BLaER1 treated with 17β-estradiol and CSF1 and Interleukin-3, amounts not matched to agents 10 nM and 100 nM (cell line): Measurements from ENCODE around the gene MRFAP1L1.
A peak's percentile ranks its signal among the peaks of the same experiment; 100 is the strongest.

Experiments used
- H3K27ac ChIP-seq, 11 experiments: shearing (Covaris generic); formaldehyde crosslinking; 2 replicates each; pipeline ENCODE4 v1.8.1; 2022
- H3K27me3 ChIP-seq, 11 experiments: shearing (Covaris generic); formaldehyde crosslinking; 2 replicates each; pipeline ENCODE4 v1.8.1; 2022
- H3K36me3 ChIP-seq, 11 experiments: shearing (Covaris generic); formaldehyde crosslinking; 2 replicates each; pipeline ENCODE4 v1.8.1; 2022
- H3K4me1 ChIP-seq, 10 experiments: shearing (Covaris generic); formaldehyde crosslinking; 2 replicates each; pipeline ENCODE4 v1.8.1; 2022
- H3K4me2 ChIP-seq, 11 experiments: shearing (Covaris generic); formaldehyde crosslinking; 2 replicates each; pipeline ENCODE4 v1.8.1; 2022
- H3K4me3 ChIP-seq, 10 experiments: shearing (Covaris generic); formaldehyde crosslinking; 2 replicates each; pipeline ENCODE4 v1.8.1; 2022
- H3K9ac ChIP-seq, 11 experiments: shearing (Covaris generic); formaldehyde crosslinking; 2 replicates each; pipeline ENCODE4 v1.8.1; 2022
- H3K9me3 ChIP-seq, 11 experiments: shearing (Covaris generic); formaldehyde crosslinking; replicated peaks in 1 of 11; 2 replicates each; pipeline ENCODE4 v1.8.1; 2022
- H4K20me1 ChIP-seq, 11 experiments: shearing (Covaris generic); formaldehyde crosslinking; 2 replicates each; pipeline ENCODE4 v1.8.1; 2022
- Cebpa-rat ChIP-seq, 11 experiments: shearing (Covaris generic); IDR thresholded peaks; 2 replicates each; pipeline ENCODE4 v1.8.1; 2022

Gene MRFAP1L1

GRCh38 chr4:6751611-6752485, 42.2 kb upstream of the MRFAP1L1 start:
- H3K27ac ChIP-seq = peak overlapping the region; percentile 22 to 73 (median 64); a peak in 19 of 22 replicates
- 0 out of 22 replicates have a peak, but pooled peaks cover 0 to 3% (median 0%) of the 10 kb centered on the region in 11 experiments for H3K9me3 ChIP-seq
- no peaks in the 10 kb centered on the region for H3K36me3 ChIP-seq
- H3K27me3 ChIP-seq = no peaks in the 10 kb centered on the region
- H3K4me1 ChIP-seq = peaks cover 39 to 72% (median 53%) of the 10 kb centered on the region in 10 experiments
- H3K4me3 ChIP-seq = peak overlapping the region in 6 of 10 experiments; percentile 8 to 45 (median 40); a peak in 7 of 20 replicates
- peak overlapping the region; percentile 69 to 98 (median 82) for H3K4me2 ChIP-seq
- peak overlapping the region in 8 of 11 experiments; percentile 19 to 70 (median 57); a peak in 15 of 22 replicates for H3K9ac ChIP-seq
- H4K20me1 ChIP-seq = no peaks in the 10 kb centered on the region
- no peak for TF ChIP-seq Cebpa-rat (IDR thresholded peaks at IDR 0.05)

- peak overlapping the region in 7 of 11 experiments; percentile 19 to 70 (median 56); a peak in 5 of 22 replicates for H3K9ac ChIP-seq
- 0 out of 22 replicates have a peak, but pooled peaks cover 0 to 3% (median 0%) of the 10 kb centered on the region in 11 experiments for H3K9me3 ChIP-seq
- H4K20me1 ChIP-seq = no peaks in the 10 kb centered on the region
- H3K4me3 ChIP-seq = no peak overlapping the region
- peak overlapping the region; percentile 69 to 98 (median 82) for H3K4me2 ChIP-seq
- peaks cover 48 to 77% (median 60%) of the 10 kb centered on the region in 10 experiments for H3K4me1 ChIP-seq
- H3K36me3 ChIP-seq = no peaks in the 10 kb centered on the region
- peak overlapping the region in 9 of 11 experiments; percentile 33 to 73 (median 64); a peak in 12 of 22 replicates for H3K27ac ChIP-seq
- no peak for TF ChIP-seq Cebpa-rat (IDR thresholded peaks at IDR 0.05)
- no peaks in the 10 kb centered on the region for H3K27me3 ChIP-seq
These were observed 40.9 kb upstream of the MRFAP1L1 start for GRCh38 chr4:6750286-6751221.

GRCh38 chr4:6749340-6750171, 39.9 kb upstream of the MRFAP1L1 start:
- Histone ChIP-seq H4K20me1 (no peaks in the 10 kb centered on the region), H3K36me3 (no peaks in the 10 kb centered on the region), H3K9me3 (peaks cover 0 to 9% (median 0%) of the 10 kb centered on the region in 11 experiments; a peak in 2 of 22 replicates), H3K4me3 (no peak overlapping the region), H3K27me3 (no peaks in the 10 kb centered on the region), H3K4me2 (peak overlapping the region in 7 of 11 experiments; percentile 21 to 85 (median 72); a peak in 11 of 22 replicates), H3K9ac (peak overlapping the region in 4 of 11 experiments; percentile 5 to 40 (median 26); a peak in 5 of 22 replicates), H3K4me1 (peaks cover 48 to 77% (median 60%) of the 10 kb centered on the region in 10 experiments), H3K27ac (peak overlapping the region in 5 of 11 experiments; percentile 9 to 71 (median 22); a peak in 4 of 22 replicates)
- TF ChIP-seq Cebpa-rat (IDR thresholded peaks at IDR 0.05) = no peak

GRCh38 chr4:6748286-6748685, 38.6 kb upstream of the MRFAP1L1 start:
- TF ChIP-seq Cebpa-rat (IDR thresholded peaks at IDR 0.05) = no peak
- peaks cover 0 to 15% (median 0%) of the 10 kb centered on the region in 11 experiments; a peak in 4 of 22 replicates for H3K9me3 ChIP-seq
- no peak overlapping the region for H3K4me3 ChIP-seq
- H3K4me2 ChIP-seq = peak overlapping the region in 3 of 11 experiments; percentile 4 to 24 (median 7); a peak in 2 of 22 replicates
- H3K36me3 ChIP-seq = no peaks in the 10 kb centered on the region
- H3K27ac ChIP-seq = 0 out of 22 replicates have a peak overlapping the region, but pooled peaks of 1 of the 11 experiments have one; percentile 34
- peaks cover 48 to 69% (median 59%) of the 10 kb centered on the region in 10 experiments for H3K4me1 ChIP-seq
- no peaks in the 10 kb centered on the region for H4K20me1 ChIP-seq
- H3K27me3 ChIP-seq = no peaks in the 10 kb centered on the region
- H3K9ac ChIP-seq = no peak overlapping the region

- Histone ChIP-seq H3K27ac (peak overlapping the region in 3 of 11 experiments; percentile 17 to 34 (median 27); a peak in 2 of 22 replicates), H3K9ac (peak overlapping the region in 1 of 11 experiments; percentile 12; a peak in 1 of 22 replicates)
These were observed 37.8 kb upstream of the MRFAP1L1 start for GRCh38 chr4:6747294-6748051.

GRCh38 chr4:6746721-6747293, 37.1 kb upstream of the MRFAP1L1 start:
- Histone ChIP-seq H3K4me3 (no peak overlapping the region), H3K27ac (peak overlapping the region in 2 of 11 experiments; percentile 17 to 27; a peak in 1 of 22 replicates), H3K27me3 (no peaks in the 10 kb centered on the region), H3K4me1 (peaks cover 49 to 62% (median 56%) of the 10 kb centered on the region in 10 experiments), H3K9ac (peak overlapping the region in 1 of 11 experiments; percentile 12; a peak in 1 of 22 replicates), H3K36me3 (no peaks in the 10 kb centered on the region), H4K20me1 (no peaks in the 10 kb centered on the region), H3K9me3 (peaks cover 0 to 15% (median 0%) of the 10 kb centered on the region in 11 experiments; a peak in 4 of 22 replicates), H3K4me2 (peak overlapping the region in 10 of 11 experiments; percentile 6 to 48 (median 30); a peak in 14 of 22 replicates)
- no peak for TF ChIP-seq Cebpa-rat (IDR thresholded peaks at IDR 0.05)

More at GRCh38 chr4:6747294-6748051, 37.8 kb upstream of the MRFAP1L1 start:
- H3K27me3 ChIP-seq = no peaks in the 10 kb centered on the region
- no peaks in the 10 kb centered on the region for H4K20me1 ChIP-seq
- peaks cover 50 to 64% (median 60%) of the 10 kb centered on the region in 10 experiments for H3K4me1 ChIP-seq
- TF ChIP-seq Cebpa-rat (IDR thresholded peaks at IDR 0.05) = no peak
- peaks cover 0 to 15% (median 0%) of the 10 kb centered on the region in 11 experiments; a peak in 4 of 22 replicates for H3K9me3 ChIP-seq
- H3K36me3 ChIP-seq = no peaks in the 10 kb centered on the region
- H3K4me2 ChIP-seq = peak overlapping the region in 10 of 11 experiments; percentile 6 to 48 (median 30); a peak in 13 of 22 replicates
- no peak overlapping the region for H3K4me3 ChIP-seq

- no peaks in the 10 kb centered on the region for H4K20me1 ChIP-seq
- H3K27ac ChIP-seq = no peak overlapping the region
- TF ChIP-seq Cebpa-rat (IDR thresholded peaks at IDR 0.05) = no peak
- H3K9ac ChIP-seq = no peak overlapping the region
- H3K9me3 ChIP-seq = peaks cover 9 to 29% (median 14%) of the 10 kb centered on the region in 11 experiments; a peak in 19 of 22 replicates
- H3K27me3 ChIP-seq = no peaks in the 10 kb centered on the region
- no peak overlapping the region for H3K4me3 ChIP-seq
- H3K36me3 ChIP-seq = no peaks in the 10 kb centered on the region
- H3K4me1 ChIP-seq = peaks cover 16 to 30% (median 26%) of the 10 kb centered on the region in 10 experiments; a peak in 19 of 20 replicates
- peak overlapping the region in 4 of 11 experiments; percentile 23 to 44 (median 33); a peak in 6 of 22 replicates for H3K4me2 ChIP-seq
These were observed 33.3 kb upstream of the MRFAP1L1 start for GRCh38 chr4:6742989-6743388.
